Testis (tissue), 2 donors: Measurements from ENCODE around the gene PROP1.
"Not testable (repeated sequence)": the region's sequence is repeated elsewhere in the genome, so short reads cannot be mapped to it uniquely, and the experiment has no call there.

Experiments
- POLR2A ChIP-seq: fragments of 450-650 bp; IDR thresholded peaks from one replicate; pipeline ENCODE4 v1.6.1; 2017; ENCODE audit warnings: antibody characterized with exemption, mild to moderate bottlenecking, moderate library complexity
- TF ChIP-seq, protein P1 (sequence below), 3 experiments: fragments of 450-650 bp in 2 of 3; fragments of 200-600 bp in 1 of 3; sonication (generic) in 1 of 3; IDR thresholded peaks; one replicate each; pipeline ENCODE4 v1.5.1; 2016 to 2019; ENCODE audit warnings: antibody characterized with exemption in 3 of 3, mild to moderate bottlenecking in 2 of 3, moderate library complexity in 1 of 3

DNA sequence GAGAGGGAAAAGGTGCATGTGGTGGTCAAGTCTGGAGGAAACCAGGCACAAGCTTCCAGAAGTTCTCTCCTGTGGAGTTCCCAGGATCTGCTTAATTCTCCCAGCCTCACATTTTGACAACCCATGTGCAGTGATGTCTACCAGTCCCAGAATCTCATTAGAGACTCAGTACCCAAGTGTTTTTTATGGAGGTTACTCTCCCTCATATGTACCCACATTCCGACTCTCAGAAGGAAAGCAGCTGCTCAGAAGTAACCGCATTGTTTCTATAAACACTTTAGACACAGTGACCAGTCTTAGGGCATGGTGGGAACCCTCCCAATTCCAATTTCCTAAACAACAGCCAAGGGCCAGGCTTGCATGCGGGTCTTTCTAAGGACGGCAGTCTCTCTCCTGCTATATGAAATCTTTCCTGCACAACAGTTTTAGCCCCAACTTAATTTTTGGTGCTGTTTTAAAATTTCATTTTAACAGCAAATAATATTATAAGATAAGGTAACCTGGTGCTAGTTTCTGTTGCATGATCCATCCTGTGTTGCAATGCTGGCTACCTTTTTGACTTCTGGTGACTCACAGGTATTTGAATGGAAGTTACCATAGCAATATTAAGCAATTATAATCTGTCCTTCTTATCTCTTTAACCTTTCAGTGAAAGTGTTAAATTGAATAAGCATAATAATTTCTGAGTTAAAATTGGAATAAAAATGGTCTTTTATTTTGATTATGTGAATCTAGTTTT lies 15.9 kb upstream of the PROP1 start:
- TF ChIP-seq, protein P1, sequence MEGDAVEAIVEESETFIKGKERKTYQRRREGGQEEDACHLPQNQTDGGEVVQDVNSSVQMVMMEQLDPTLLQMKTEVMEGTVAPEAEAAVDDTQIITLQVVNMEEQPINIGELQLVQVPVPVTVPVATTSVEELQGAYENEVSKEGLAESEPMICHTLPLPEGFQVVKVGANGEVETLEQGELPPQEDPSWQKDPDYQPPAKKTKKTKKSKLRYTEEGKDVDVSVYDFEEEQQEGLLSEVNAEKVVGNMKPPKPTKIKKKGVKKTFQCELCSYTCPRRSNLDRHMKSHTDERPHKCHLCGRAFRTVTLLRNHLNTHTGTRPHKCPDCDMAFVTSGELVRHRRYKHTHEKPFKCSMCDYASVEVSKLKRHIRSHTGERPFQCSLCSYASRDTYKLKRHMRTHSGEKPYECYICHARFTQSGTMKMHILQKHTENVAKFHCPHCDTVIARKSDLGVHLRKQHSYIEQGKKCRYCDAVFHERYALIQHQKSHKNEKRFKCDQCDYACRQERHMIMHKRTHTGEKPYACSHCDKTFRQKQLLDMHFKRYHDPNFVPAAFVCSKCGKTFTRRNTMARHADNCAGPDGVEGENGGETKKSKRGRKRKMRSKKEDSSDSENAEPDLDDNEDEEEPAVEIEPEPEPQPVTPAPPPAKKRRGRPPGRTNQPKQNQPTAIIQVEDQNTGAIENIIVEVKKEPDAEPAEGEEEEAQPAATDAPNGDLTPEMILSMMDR (IDR thresholded peaks at IDR 0.05) = not testable (repeated sequence)
- TF ChIP-seq POLR2A = not testable (repeated sequence)
